ENCODE results near the gene CCND3.
"Not testable (repeated sequence)": the region's sequence is repeated elsewhere in the genome, so short reads cannot be mapped to it uniquely, and the experiment has no call there.

DNA sequence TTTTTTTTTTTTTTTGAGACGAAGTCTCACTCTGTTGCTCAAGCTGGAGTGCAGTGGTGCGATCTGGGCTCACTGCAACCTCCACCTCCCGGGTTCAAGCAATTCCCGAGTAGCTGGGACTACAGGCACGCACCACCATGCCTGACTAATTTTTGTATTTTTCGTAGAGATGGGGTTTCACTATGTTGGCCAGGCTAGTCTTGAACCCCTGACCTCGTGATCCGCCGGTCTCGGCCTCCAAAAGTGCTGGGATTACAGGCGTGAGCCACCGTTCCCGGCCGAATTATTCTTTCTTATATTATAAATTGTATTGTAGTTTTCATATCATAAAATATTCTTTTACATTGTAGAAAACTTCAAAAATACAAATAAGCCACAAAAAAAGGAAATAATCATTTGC lies 1.3 kb upstream of the CCND3 start:
- TF ChIP-seq, protein P1, sequence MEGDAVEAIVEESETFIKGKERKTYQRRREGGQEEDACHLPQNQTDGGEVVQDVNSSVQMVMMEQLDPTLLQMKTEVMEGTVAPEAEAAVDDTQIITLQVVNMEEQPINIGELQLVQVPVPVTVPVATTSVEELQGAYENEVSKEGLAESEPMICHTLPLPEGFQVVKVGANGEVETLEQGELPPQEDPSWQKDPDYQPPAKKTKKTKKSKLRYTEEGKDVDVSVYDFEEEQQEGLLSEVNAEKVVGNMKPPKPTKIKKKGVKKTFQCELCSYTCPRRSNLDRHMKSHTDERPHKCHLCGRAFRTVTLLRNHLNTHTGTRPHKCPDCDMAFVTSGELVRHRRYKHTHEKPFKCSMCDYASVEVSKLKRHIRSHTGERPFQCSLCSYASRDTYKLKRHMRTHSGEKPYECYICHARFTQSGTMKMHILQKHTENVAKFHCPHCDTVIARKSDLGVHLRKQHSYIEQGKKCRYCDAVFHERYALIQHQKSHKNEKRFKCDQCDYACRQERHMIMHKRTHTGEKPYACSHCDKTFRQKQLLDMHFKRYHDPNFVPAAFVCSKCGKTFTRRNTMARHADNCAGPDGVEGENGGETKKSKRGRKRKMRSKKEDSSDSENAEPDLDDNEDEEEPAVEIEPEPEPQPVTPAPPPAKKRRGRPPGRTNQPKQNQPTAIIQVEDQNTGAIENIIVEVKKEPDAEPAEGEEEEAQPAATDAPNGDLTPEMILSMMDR (IDR thresholded peaks at IDR 0.05) = not testable (repeated sequence)
- not testable (repeated sequence) for TF ChIP-seq POLR2A (IDR thresholded peaks at IDR 0.05)

Measured in adrenal gland (tissue), 5 donors.